ENCODE results near the gene WDR86. TPM values are rescaled to one million over a fixed set of nuclear protein-coding genes. Genes with fewer than 3 reads are reported as not detected.

Gene WDR86
- total and polyA plus RNA-seq, 2 experiments from 2014 or later: 9.1 to 59.1 TPM

GRCh38 chr7:151373599-151373998 lies 36.2 kb downstream of the WDR86 start (continued):
- TF ChIP-seq ZNF114 (CRISPR knock-in tag; IDR thresholded peaks at IDR 0.05) (no peak), ETS1 (IDR thresholded peaks at IDR 0.05) (no peak)
- TF ChIP-seq, protein P1, sequence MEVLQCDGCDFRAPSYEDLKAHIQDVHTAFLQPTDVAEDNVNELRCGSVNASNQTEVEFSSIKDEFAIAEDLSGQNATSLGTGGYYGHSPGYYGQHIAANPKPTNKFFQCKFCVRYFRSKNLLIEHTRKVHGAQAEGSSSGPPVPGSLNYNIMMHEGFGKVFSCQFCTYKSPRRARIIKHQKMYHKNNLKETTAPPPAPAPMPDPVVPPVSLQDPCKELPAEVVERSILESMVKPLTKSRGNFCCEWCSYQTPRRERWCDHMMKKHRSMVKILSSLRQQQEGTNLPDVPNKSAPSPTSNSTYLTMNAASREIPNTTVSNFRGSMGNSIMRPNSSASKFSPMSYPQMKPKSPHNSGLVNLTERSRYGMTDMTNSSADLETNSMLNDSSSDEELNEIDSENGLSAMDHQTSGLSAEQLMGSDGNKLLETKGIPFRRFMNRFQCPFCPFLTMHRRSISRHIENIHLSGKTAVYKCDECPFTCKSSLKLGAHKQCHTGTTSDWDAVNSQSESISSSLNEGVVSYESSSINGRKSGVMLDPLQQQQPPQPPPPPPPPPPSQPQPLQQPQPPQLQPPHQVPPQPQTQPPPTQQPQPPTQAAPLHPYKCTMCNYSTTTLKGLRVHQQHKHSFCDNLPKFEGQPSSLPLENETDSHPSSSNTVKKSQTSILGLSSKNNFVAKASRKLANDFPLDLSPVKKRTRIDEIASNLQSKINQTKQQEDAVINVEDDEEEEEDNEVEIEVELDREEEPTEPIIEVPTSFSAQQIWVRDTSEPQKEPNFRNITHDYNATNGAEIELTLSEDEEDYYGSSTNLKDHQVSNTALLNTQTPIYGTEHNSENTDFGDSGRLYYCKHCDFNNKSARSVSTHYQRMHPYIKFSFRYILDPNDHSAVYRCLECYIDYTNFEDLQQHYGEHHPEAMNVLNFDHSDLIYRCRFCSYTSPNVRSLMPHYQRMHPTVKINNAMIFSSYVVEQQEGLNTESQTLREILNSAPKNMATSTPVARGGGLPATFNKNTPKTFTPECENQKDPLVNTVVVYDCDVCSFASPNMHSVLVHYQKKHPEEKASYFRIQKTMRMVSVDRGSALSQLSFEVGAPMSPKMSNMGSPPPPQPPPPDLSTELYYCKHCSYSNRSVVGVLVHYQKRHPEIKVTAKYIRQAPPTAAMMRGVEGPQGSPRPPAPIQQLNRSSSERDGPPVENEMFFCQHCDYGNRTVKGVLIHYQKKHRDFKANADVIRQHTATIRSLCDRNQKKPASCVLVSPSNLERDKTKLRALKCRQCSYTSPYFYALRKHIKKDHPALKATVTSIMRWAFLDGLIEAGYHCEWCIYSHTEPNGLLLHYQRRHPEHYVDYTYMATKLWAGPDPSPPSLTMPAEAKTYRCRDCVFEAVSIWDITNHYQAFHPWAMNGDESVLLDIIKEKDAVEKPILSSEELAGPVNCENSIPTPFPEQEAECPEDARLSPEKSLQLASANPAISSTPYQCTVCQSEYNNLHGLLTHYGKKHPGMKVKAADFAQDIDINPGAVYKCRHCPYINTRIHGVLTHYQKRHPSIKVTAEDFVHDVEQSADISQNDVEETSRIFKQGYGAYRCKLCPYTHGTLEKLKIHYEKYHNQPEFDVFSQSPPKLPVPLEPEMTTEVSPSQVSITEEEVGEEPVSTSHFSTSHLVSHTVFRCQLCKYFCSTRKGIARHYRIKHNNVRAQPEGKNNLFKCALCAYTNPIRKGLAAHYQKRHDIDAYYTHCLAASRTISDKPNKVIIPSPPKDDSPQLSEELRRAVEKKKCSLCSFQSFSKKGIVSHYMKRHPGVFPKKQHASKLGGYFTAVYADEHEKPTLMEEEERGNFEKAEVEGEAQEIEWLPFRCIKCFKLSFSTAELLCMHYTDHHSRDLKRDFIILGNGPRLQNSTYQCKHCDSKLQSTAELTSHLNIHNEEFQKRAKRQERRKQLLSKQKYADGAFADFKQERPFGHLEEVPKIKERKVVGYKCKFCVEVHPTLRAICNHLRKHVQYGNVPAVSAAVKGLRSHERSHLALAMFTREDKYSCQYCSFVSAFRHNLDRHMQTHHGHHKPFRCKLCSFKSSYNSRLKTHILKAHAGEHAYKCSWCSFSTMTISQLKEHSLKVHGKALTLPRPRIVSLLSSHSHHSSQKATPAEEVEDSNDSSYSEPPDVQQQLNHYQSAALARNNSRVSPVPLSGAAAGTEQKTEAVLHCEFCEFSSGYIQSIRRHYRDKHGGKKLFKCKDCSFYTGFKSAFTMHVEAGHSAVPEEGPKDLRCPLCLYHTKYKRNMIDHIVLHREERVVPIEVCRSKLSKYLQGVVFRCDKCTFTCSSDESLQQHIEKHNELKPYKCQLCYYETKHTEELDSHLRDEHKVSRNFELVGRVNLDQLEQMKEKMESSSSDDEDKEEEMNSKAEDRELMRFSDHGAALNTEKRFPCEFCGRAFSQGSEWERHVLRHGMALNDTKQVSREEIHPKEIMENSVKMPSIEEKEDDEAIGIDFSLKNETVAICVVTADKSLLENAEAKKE (CRISPR knock-in tag; IDR thresholded peaks at IDR 0.05): no peak

DNA sequence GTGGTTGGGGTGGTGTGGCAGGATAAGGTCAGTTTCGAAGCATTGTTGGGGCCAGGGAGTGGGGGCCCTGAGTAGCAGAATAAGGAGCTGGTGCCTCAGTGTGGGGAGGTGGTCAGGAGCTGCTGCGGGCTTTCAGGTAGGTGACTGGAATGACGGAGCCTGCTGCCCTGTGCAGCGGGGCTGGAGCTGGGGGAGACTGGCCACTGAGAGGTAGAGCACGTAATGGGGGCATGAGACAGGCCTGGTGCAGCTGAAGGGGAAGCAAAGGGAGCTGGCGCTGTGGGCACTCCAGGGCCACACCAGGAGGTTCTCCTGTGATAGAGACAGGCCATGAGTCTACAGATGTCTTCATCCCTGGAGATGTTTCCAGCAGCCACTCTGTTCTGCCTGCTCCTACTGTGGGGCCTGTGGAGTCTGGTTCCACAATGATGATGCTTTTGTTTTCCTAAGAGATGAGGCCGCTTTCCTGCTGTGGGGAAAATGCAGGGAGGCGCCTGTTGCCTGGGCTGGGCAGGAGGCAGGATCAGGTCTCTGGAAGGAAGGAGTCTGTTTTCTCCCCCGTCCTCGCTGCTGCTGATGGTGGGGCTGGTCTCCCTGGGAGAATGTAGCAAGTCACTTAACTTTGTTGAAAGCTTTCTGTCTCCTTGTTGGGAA lies 37.1 kb downstream of the WDR86 start:
- H3K9me3 Mint-ChIP-seq: no peaks in the 10 kb centered on the region
- Histone ChIP-seq H4K20me1 (replicated peaks; ENCODE audit: insufficient read depth) (no peaks in the 10 kb centered on the region; the same call in 1 of the 2 replicates), H3K36me3 (ENCODE audit: insufficient read depth) (no peaks in the 10 kb centered on the region), H3K79me2 (replicated peaks; ENCODE audit: insufficient read depth) (no peaks in the 10 kb centered on the region), H3K4me2 (no peak overlapping the region), H3K27ac (ENCODE audit: low read depth) (no peak overlapping the region), H3K4me1 (ENCODE audit: insufficient read depth) (peaks cover 5% of the 10 kb centered on the region; the same call in 1 of the 2 replicates), H3K4me3 (no peak overlapping the region), H3K27me3 (ENCODE audit: insufficient read depth) (no peaks in the 10 kb centered on the region), H3F3A (replicated peaks; ENCODE audit: low read depth) (0 out of 2 replicates have a peak, but pooled peaks cover 3% of the 10 kb centered on the region), H2AFZ (no peak overlapping the region), H3K9me2 (ENCODE audit: insufficient read depth) (no peaks in the 10 kb centered on the region)
- no peak overlapping the region for H3K4me3 Mint-ChIP-seq
- ATAC-seq (peak; percentile 55), DNase-seq (ENCODE audit: low spot score) (no peak)
- peaks cover 3% of the 10 kb centered on the region for H3K27me3 Mint-ChIP-seq (ENCODE audit: insufficient read depth, low read depth, poor library complexity)
- H3K4me1 Mint-ChIP-seq: peaks cover 23% of the 10 kb centered on the region
- H3K36me3 Mint-ChIP-seq (ENCODE audit: low read depth): peaks cover 7% of the 10 kb centered on the region; the same call in 2 of the 3 replicates
- H3K27ac Mint-ChIP-seq: peak overlapping the region; percentile 42
- TF ChIP-seq ZNF331 (CRISPR knock-in tag; IDR thresholded peaks at IDR 0.05; ENCODE audit: low read depth) (no peak), ETS1 (IDR thresholded peaks at IDR 0.05) (no peak), EZH2phosphoT487 (IDR thresholded peaks at IDR 0.05; ENCODE audit: unreplicated experiment) (no peak), POLR2AphosphoS5 (IDR thresholded peaks at IDR 0.05; ENCODE audit: low read depth) (no peak), ZNF114 (CRISPR knock-in tag; IDR thresholded peaks at IDR 0.05) (no peak), CREB1 (CRISPR knock-in tag; IDR thresholded peaks at IDR 0.05; ENCODE audit: low read depth) (no peak)

All from GM23338 (cell line).